GM15510 (cell line): ENCODE results near the gene MYDGF.

ENCODE experiments used
- POLR2A ChIP-seq: IDR thresholded peaks from 3 replicates; pipeline ENCODE4 v1.6.1; 2011; ENCODE audit warnings: borderline replicate concordance; ENCODE audit not compliant: insufficient read length; ENCODE audit errors: extremely low read depth

The MYDGF gene

GRCh38 chr19:4705413-4706131 is 35.4 kb upstream of the MYDGF start:
- TF ChIP-seq POLR2A: no peak

- TF ChIP-seq POLR2A: no peak
These were observed 34.2 kb upstream of the MYDGF start for GRCh38 chr19:4704317-4704673.

- TF ChIP-seq POLR2A: no peak
These were observed 33.7 kb upstream of the MYDGF start for GRCh38 chr19:4703671-4704316.

- TF ChIP-seq POLR2A: no peak
These were observed 32.6 kb upstream of the MYDGF start for GRCh38 chr19:4702764-4703163.

- no peak for TF ChIP-seq POLR2A
These were observed 31.4 kb upstream of the MYDGF start for GRCh38 chr19:4701557-4701956.

- TF ChIP-seq POLR2A: no peak
These were observed 30.5 kb upstream of the MYDGF start for GRCh38 chr19:4700693-4700970.

GRCh38 chr19:4699826-4700692 is 29.9 kb upstream of the MYDGF start:
- TF ChIP-seq POLR2A: no peak

- no peak for TF ChIP-seq POLR2A
These were observed 27.2 kb upstream of the MYDGF start for GRCh38 chr19:4697304-4697703.

- no peak for TF ChIP-seq POLR2A
These were observed 25.1 kb upstream of the MYDGF start for GRCh38 chr19:4695224-4695731.

- TF ChIP-seq POLR2A: no peak
These were observed 24.3 kb upstream of the MYDGF start for GRCh38 chr19:4694211-4694987.

- no peak for TF ChIP-seq POLR2A
These were observed 23.5 kb upstream of the MYDGF start for GRCh38 chr19:4693471-4694121.

GRCh38 chr19:4693078-4693350 is 22.9 kb upstream of the MYDGF start:
- TF ChIP-seq POLR2A: no peak

GRCh38 chr19:4692251-4693077 is 22.3 kb upstream of the MYDGF start:
- no peak for TF ChIP-seq POLR2A

- no peak for TF ChIP-seq POLR2A
These were observed 21.2 kb upstream of the MYDGF start for GRCh38 chr19:4691373-4691772.

- TF ChIP-seq POLR2A: no peak
These were observed 20.2 kb upstream of the MYDGF start for GRCh38 chr19:4690361-4690760.

- TF ChIP-seq POLR2A: no peak
These were observed 19.3 kb upstream of the MYDGF start for GRCh38 chr19:4689403-4689802.
